Muscle layer of colon (tissue), 2 donors: ENCODE results near the gene COMMD4.
"Not testable (repeated sequence)": the region's sequence is repeated elsewhere in the genome, so short reads cannot be mapped to it uniquely, and the experiment has no call there.

ENCODE experiments used
- H3K27ac ChIP-seq: one replicate; pipeline ENCODE4 v1.7.0; 2013; ENCODE audit warnings: low read depth, mild to moderate bottlenecking, low read length, moderate library complexity
- H3K27me3 ChIP-seq, 2 donors: one replicate each; pipeline ENCODE4 v1.7.0; 2013; ENCODE audit warnings: low read length in 2 of 2, mild to moderate bottlenecking in 2 of 2; ENCODE audit not compliant: insufficient read depth in 2 of 2, control insufficient read depth in 1 of 2
- H3K36me3 ChIP-seq: one replicate; pipeline ENCODE4 v1.7.0; 2013; ENCODE audit warnings: mild to moderate bottlenecking, low read length; ENCODE audit not compliant: insufficient read depth
- H3K4me1 ChIP-seq: one replicate; pipeline ENCODE4 v1.7.0; 2013; ENCODE audit warnings: mild to moderate bottlenecking, low read length; ENCODE audit not compliant: insufficient read depth
- H3K4me3 ChIP-seq, 2 donors: one replicate each; pipeline ENCODE4 v1.7.0; 2013; ENCODE audit warnings: low read length in 2 of 2, low read depth in 1 of 2, mild to moderate bottlenecking in 1 of 2, moderate library complexity in 1 of 2
- H3K9ac ChIP-seq: one replicate; pipeline ENCODE4 v1.7.0; 2013; ENCODE audit warnings: low read length
- H3K9me3 ChIP-seq: one replicate; pipeline ENCODE4 v1.7.0; 2013; ENCODE audit warnings: mild to moderate bottlenecking, low read length
- donor health status: abdominal sarcoma.
- donor health status: Adenocarcinoma of cecum.

Gene COMMD4

DNA sequence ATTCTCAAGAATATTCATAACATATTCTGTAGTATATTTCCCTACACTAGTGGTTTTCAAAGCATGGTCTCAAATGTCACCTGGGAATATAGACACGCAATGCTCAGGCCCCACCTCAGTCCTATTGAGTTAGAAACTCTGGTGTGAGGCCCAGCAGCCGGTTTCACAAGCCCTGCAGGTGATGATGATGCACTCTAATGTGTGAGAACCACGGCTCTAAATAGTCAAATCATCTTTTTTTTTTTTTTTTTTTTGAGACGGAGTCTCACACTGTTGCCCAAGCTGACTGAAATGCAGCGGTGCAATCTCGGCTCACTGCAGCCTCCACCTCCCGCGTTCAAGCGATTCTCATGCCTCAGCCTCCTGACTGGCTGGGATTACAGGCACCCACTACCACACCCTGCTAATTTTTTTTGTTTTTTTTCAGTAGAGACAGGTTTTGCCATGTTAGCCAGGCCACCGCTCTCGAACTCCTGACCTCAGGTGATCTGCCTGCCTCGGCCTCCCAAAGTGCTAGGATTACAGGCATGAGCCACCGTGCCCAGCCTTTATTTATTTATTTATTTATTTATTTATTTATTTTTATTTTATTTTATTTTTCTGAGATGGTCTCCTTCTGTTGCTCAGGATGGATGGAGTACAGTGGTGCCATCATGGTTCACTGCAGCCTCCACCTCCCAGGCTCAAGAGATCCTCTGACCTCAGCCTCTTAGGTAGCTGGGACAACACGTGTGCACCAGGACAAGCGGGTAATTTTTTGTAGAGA lies 2.0 kb upstream of the COMMD4 start:
- not testable (repeated sequence) for H3K4me3 ChIP-seq, H3K36me3 ChIP-seq, H3K27ac ChIP-seq, H3K9ac ChIP-seq, H3K9me3 ChIP-seq, H3K27me3 ChIP-seq
- peaks cover 13% of the 10 kb centered on the region for H3K4me1 ChIP-seq

DNA sequence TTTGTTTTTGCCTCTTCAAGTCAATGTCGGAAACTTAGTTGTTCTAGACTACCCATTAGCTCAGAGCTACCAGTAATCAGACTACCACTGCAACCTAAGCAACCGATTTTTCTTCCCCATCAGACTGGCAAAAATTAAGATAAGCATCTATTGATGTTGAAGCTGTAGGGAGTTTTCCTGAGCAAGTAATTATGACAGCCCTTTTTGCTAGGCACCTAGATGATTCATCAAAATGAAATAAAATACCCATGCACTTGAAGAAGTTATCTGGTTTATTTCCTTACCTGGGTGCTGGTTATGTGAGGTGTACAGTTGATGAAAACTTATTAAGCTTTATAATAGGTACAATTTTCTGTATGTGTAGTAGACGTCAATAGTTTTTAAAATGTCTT lies 554 bp upstream of the COMMD4 start:
- H3K27ac ChIP-seq, result peak overlapping the region; percentile 83
- H3K4me3 ChIP-seq, result peak overlapping the region; percentile 11 to 87
- peaks cover 13% of the 10 kb centered on the region for H3K4me1 ChIP-seq
- H3K9ac ChIP-seq, result no peak overlapping the region
- H3K9me3 ChIP-seq, result no peaks in the 10 kb centered on the region
- peaks cover 3% of the 10 kb centered on the region for H3K36me3 ChIP-seq
- H3K27me3 ChIP-seq, result no peaks in the 10 kb centered on the region

GRCh38 chr15:75338661-75339240 lies 2.9 kb downstream of the COMMD4 start:
- peaks cover 3% of the 10 kb centered on the region for H3K36me3 ChIP-seq
- H3K9ac ChIP-seq, result no peak overlapping the region
- H3K9me3 ChIP-seq, result no peaks in the 10 kb centered on the region
- H3K4me3 ChIP-seq, result no peak overlapping the region
- no peaks in the 10 kb centered on the region for H3K27me3 ChIP-seq
- H3K4me1 ChIP-seq, result peaks cover 13% of the 10 kb centered on the region
- H3K27ac ChIP-seq, result no peak overlapping the region

DNA sequence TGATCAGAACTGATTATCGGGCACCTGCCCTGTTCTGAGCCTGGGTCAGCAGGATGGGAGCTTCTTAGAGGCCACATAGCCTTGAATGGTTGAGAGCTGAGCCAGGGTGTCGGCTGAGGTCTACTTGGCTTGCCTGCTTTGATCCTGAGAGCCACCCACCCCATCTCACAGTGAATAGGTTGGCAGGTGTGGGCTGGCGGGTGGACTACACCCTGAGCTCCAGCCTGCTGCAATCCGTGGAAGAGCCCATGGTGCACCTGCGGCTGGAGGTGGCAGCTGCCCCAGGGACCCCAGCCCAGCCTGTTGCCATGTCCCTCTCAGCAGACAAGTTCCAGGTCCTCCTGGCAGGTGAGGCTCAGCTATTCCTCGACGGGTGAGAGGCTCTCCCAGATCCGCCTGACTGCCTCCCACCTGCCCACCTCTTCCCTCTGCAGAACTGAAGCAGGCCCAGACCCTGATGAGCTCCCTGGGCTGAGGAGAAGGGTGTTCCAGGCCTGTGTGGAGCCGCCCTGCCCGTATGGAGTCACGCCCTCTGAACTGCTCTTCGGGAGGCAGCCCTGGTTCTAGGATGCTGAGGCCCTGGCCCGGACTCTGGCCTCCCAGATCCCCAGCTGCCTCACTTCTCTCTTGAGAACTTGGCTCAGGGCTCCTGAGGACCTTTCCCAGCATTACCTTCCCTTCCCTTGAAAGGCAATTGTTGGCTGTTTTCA lies 3.8 kb downstream of the COMMD4 start:
- H3K27ac ChIP-seq, result no peak overlapping the region

GRCh38 chr15:75342221-75342620 lies 6.4 kb downstream of the COMMD4 start:
- H3K4me3 ChIP-seq, result no peak overlapping the region
- H3K27me3 ChIP-seq, result no peaks in the 10 kb centered on the region
- H3K27ac ChIP-seq, result no peak overlapping the region
- H3K4me1 ChIP-seq, result no peaks in the 10 kb centered on the region
- peaks cover 3% of the 10 kb centered on the region for H3K36me3 ChIP-seq
- H3K9ac ChIP-seq, result no peak overlapping the region
- no peaks in the 10 kb centered on the region for H3K9me3 ChIP-seq

More for the DNA sequence above, 3.8 kb downstream of the COMMD4 start:
- H3K4me3 ChIP-seq, result no peak overlapping the region
- H3K27me3 ChIP-seq, result no peaks in the 10 kb centered on the region
- peaks cover 3% of the 10 kb centered on the region for H3K36me3 ChIP-seq
- H3K9me3 ChIP-seq, result no peaks in the 10 kb centered on the region
- peaks cover 13% of the 10 kb centered on the region for H3K4me1 ChIP-seq
- no peak overlapping the region for H3K9ac ChIP-seq

DNA sequence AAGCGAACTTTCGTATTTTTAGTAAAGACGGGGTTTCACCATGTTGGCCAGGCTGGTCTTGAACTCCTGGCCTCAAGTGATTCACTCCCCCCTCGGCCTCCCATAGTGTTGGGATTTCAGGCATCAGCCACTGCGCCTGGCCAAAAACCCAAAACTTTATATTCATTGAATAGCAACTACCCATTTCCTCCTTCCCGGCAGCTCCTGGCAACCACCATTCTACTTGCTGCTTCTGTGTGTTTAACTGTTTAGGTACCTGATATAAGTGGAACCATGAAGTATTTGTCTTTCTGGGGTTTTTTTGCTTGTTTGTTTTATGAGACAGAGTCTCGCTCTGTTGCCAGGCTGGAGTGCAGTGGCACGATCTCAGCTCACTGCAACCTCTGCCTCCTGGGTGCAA lies 8.1 kb downstream of the COMMD4 start:
- not testable (repeated sequence) for H3K4me3 ChIP-seq, H3K4me1 ChIP-seq, H3K9me3 ChIP-seq, H3K27ac ChIP-seq, H3K9ac ChIP-seq, H3K27me3 ChIP-seq, H3K36me3 ChIP-seq

GRCh38 chr15:75346796-75347221 lies 10.9 kb downstream of the COMMD4 start, which contains the start of gene NEIL1:
Gene NEIL1 (plus strand): TSS chr15:75347039. CDS start chr15:75348906, 1,867 bp downstream.
- peak within 1 kb of the TSS; percentile 43 to 94 for H3K4me3 ChIP-seq
- peak within 1 kb of the TSS; percentile 53 for H3K9ac ChIP-seq
- peaks cover 8% of the 10 kb centered on the region for H3K4me1 ChIP-seq
- H3K27me3 ChIP-seq, result no peaks in the 10 kb centered on the region
- H3K36me3 ChIP-seq, result no peaks in the 10 kb centered on the region
- H3K9me3 ChIP-seq, result no peaks in the 10 kb centered on the region
- peak within 1 kb of the TSS; percentile 77 for H3K27ac ChIP-seq

- H3K4me3 ChIP-seq, result peak overlapping the region; percentile 43 to 94
- no peaks in the 10 kb centered on the region for H3K36me3 ChIP-seq
- no peaks in the 10 kb centered on the region for H3K9me3 ChIP-seq
- H3K27ac ChIP-seq, result peak overlapping the region; percentile 77
- H3K9ac ChIP-seq, result peak overlapping the region; percentile 53
- H3K27me3 ChIP-seq, result no peaks in the 10 kb centered on the region
- H3K4me1 ChIP-seq, result peaks cover 8% of the 10 kb centered on the region
These were observed 11.6 kb downstream of the COMMD4 start for GRCh38 chr15:75347222-75348033.

- Histone ChIP-seq H3K4me1 (peaks cover 8% of the 10 kb centered on the region), H3K27me3 (no peaks in the 10 kb centered on the region), H3K4me3 (peak overlapping the region; percentile 43 to 94), H3K27ac (peak overlapping the region; percentile 77), H3K36me3 (no peaks in the 10 kb centered on the region), H3K9me3 (no peaks in the 10 kb centered on the region), H3K9ac (peak overlapping the region; percentile 53)
These were observed 12.2 kb downstream of the COMMD4 start for GRCh38 chr15:75348034-75348561.

DNA sequence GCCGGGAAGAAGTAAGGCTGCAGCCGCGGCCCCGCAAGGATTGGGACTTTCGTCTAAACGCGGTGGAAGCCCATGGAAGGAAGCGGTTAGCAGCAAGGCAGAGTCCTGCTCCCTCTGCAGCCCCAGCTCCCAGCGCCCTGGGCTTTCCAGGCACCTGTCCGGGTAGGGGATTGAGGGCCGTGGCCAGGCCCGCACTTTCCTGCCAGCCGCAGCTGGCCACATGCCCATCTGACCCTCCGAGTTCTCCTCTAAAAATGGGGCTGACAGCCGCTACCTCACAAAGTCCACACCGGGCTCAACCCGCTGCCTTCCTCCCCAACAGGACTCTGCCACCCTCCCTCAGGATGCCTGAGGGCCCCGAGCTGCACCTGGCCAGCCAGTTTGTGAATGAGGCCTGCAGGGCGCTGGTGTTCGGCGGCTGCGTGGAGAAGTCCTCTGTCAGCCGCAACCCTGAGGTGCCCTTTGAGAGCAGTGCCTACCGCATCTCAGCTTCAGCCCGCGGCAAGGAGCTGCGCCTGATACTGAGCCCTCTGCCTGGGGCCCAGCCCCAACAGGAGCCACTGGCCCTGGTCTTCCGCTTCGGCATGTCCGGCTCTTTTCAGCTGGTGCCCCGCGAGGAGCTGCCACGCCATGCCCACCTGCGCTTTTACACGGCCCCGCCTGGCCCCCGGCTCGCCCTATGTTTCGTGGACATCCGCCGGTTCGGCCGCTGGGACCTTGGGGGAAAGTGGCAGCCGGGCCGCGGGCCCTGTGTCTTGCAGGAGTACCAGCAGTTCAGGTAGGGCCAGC lies 12.9 kb downstream of the COMMD4 start:
- Histone ChIP-seq H3K4me3 (peak overlapping the region; percentile 43 to 94), H3K9me3 (no peaks in the 10 kb centered on the region), H3K27ac (peak overlapping the region; percentile 77), H3K27me3 (no peaks in the 10 kb centered on the region), H3K4me1 (peaks cover 8% of the 10 kb centered on the region), H3K9ac (no peak overlapping the region), H3K36me3 (no peaks in the 10 kb centered on the region)
